Left ventricle myocardium inferior (tissue), 1 donor: ENCODE measurements around the gene WFIKKN1. TPM values are rescaled to one million over a fixed set of nuclear protein-coding genes. Genes with fewer than 3 reads are reported as not detected.

Experiments used
- DNase-seq: peaks from one replicate; pipeline ENCODE4 v3.0.0-alpha.2; 2020
- H3K27ac ChIP-seq: fragments of 200-600 bp; replicated peaks from 2 replicates; pipeline ENCODE4 v1.8.0; 2021
- H3K27me3 ChIP-seq: fragments of 200-600 bp; 2 replicates; pipeline ENCODE4 v1.8.0; 2021; ENCODE audit warnings: low read depth
- H3K36me3 ChIP-seq: fragments of 200-600 bp; 2 replicates; pipeline ENCODE4 v1.8.0; 2021
- H3K4me1 ChIP-seq: fragments of 200-600 bp; 2 replicates; pipeline ENCODE4 v1.8.0; 2021
- H3K4me3 ChIP-seq: fragments of 200-600 bp; 2 replicates; pipeline ENCODE4 v1.8.0; 2021; ENCODE audit warnings: mild to moderate bottlenecking, moderate library complexity
- H3K9me3 ChIP-seq: fragments of 200-600 bp; replicated peaks from 2 replicates; pipeline ENCODE4 v1.8.0; 2021
- CTCF ChIP-seq: fragments of 200-600 bp; IDR thresholded peaks from 2 replicates; pipeline ENCODE4 v1.8.0; 2021; ENCODE audit warnings: antibody characterized with exemption, mild to moderate bottlenecking, borderline replicate concordance
- intact Hi-C: fragments of 100-400 bp; cut with micrococcal nuclease; formaldehyde crosslinking; loops from one replicate; pipeline ENCODE4 v1.11.0; 2022
- total RNA-seq: library from RNA; stranded (reverse); fragmentation: NEBNext Ultra II Directional; extraction: Animal tissue kit (Norgen Biotek cat#: 25700); gene quantifications from one replicate; pipeline ENCODE4 v1.2.1, GENCODE V29; 2021
- donor health status: DM: no; HTN: yes; CAD: no; lungs with severe emphysema.

Gene WFIKKN1
- total RNA-seq, 1 donor from 2014 or later: 0.14 TPM

DNA sequence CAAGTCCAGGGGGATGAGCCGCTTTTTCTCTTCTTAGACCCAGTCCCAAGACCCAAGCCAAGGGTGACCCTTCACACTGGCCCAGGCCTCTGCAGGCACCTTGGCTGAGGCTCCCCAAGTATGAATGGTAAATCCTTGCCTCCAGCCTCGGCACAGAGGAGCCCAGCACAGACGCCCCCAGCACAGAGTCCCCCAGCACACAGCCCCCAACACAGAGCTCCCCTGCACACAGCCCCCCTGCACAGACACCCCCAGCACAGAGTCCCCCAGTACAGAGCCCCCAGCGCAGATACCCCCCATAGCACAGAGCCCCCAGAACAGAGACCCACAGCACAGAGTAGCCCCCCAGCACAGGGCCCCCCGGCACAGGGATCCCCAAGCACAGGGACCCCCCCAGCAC is 9.8 kb downstream of the WFIKKN1 start:
- H3K27me3 ChIP-seq: no peaks in the 10 kb centered on the region
- no peak for DNase-seq
- no peak for TF ChIP-seq CTCF
- intact Hi-C loops: no loop called here
- H3K4me1 ChIP-seq: peaks cover 68% of the 10 kb centered on the region
- H3K9me3 ChIP-seq: no peaks in the 10 kb centered on the region
- peak overlapping the region; percentile 97 for H3K27ac ChIP-seq
- peak overlapping the region; percentile 87 for H3K4me3 ChIP-seq
- H3K36me3 ChIP-seq: peaks cover 7% of the 10 kb centered on the region

- peak within 1 kb of the TSS; percentile 97 for H3K27ac ChIP-seq
- TF ChIP-seq CTCF: no peak
- H3K36me3 ChIP-seq: peaks cover 7% of the 10 kb centered on the region
- H3K27me3 ChIP-seq: no peaks in the 10 kb centered on the region
- intact Hi-C loops: no loop called here
- DNase-seq: peak; percentile 89
- H3K4me3 ChIP-seq: peak within 1 kb of the TSS; percentile 87
- peaks cover 70% of the 10 kb centered on the region for H3K4me1 ChIP-seq
- no peaks in the 10 kb centered on the region for H3K9me3 ChIP-seq
Observed at GRCh38 chr16:641326-642188, 10.8 kb downstream of the WFIKKN1 start, which contains the start of gene MCRIP2. Gene MCRIP2, plus strand, starts transcription at chr16:641828. Its CDS starts 164 bp downstream, at chr16:641992.

DNA sequence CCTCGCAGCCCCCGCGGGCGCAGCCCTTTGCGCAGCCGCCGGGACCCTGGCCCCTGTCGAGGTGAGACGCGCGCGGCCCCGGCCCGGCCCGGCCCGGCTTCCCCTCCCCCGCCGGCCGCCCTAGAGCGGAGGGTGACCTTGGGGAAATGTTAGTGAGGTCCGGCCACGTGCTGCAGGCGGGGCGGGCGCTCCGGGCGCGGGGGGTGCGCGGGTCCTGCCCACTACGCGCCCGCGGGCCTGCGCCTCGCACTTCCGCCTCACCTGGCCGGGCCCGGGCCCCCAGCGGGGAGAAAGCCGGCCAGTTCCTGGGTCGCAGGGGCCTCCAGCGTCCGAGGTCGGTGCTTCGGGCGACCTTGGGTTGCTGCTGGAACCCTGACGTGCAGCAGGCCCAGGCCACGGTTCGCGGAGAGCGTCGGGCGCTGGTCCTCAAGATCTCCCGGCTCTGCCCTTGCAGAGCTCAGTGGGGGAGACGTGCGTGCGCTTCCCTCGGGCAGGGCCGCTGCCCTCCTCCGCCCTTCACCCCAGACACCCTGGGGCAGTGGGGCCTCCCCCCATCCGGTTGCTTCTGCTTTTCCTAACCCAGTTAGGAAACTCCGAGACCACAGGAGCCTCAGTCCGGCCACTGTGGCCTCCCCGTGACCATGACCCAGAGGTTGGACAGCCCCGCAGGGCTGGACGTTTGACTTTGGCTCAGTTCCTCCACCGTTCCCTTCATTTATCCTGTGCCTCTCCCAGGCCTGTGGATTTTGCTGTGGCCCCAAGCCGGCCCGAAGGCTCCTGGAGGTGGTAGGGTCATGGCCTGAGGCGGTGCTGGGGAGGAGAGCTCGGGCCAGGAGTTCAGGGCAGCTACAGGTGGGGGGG is 11.6 kb downstream of the WFIKKN1 start:
- H3K27ac ChIP-seq: peak overlapping the region; percentile 97
- peaks cover 7% of the 10 kb centered on the region for H3K36me3 ChIP-seq
- intact Hi-C loops: no loop called here
- no peaks in the 10 kb centered on the region for H3K9me3 ChIP-seq
- peak; percentile 67 for DNase-seq
- H3K4me1 ChIP-seq: peaks cover 74% of the 10 kb centered on the region
- H3K4me3 ChIP-seq: peak overlapping the region; percentile 87
- TF ChIP-seq CTCF: no peak
- no peaks in the 10 kb centered on the region for H3K27me3 ChIP-seq

DNA sequence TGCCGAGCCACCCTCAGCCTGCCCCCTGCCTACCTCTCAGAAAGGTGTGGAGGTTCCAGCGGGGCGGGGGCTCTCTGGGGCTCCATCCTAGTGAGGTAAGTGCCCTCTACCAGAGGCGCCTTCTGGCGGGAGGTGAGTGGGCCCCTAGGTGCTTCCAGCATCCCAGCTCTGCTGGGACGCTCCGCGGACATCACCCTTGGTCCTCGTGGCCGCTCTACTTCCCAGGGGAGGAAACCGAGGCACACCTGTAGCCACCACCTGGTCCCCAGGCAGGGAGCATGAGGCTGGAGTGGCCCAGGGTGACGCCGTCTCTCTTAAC is 12.2 kb downstream of the WFIKKN1 start:
- TF ChIP-seq CTCF: no peak
- peak overlapping the region; percentile 87 for H3K4me3 ChIP-seq
- peaks cover 7% of the 10 kb centered on the region for H3K36me3 ChIP-seq
- H3K27me3 ChIP-seq: no peaks in the 10 kb centered on the region
- peaks cover 74% of the 10 kb centered on the region for H3K4me1 ChIP-seq
- DNase-seq: no peak
- intact Hi-C loops: no loop called here
- H3K9me3 ChIP-seq: no peaks in the 10 kb centered on the region
- H3K27ac ChIP-seq: peak overlapping the region; percentile 97

DNA sequence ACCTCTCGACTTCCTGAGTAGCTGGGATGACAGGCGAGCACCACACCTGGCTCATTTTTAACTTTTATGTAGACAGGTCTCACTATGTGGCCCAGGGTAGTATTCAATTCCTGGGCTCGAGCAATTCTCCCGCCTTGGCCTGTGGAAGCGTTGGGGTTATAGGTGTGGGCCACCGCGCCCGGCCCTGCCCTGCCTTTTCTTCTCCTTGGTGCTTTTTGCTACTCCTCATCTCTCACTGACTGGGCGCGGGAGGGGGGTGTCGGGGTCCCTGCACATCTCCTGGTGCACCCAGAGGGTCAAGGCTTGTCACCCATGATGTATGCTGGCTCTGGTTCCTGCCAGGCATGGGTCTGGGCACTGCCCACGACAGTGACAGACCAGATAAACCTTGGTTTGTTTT is 13.8 kb downstream of the WFIKKN1 start:
- intact Hi-C loops: no loop called here
- DNase-seq: no peak
- Histone ChIP-seq H3K4me3 (peak overlapping the region; percentile 87), H3K4me1 (peaks cover 80% of the 10 kb centered on the region), H3K9me3 (no peaks in the 10 kb centered on the region), H3K27me3 (no peaks in the 10 kb centered on the region), H3K36me3 (peaks cover 7% of the 10 kb centered on the region), H3K27ac (peak overlapping the region; percentile 97)
- no peak for TF ChIP-seq CTCF
